Midbrain (tissue), 1 donor: ENCODE data around the gene CPN1.

Source experiments
- DNase-seq: peaks from one replicate; lab custom pipeline; 2025; lab: John Stamatoyannopoulos, UW

CPN1 gene

GRCh38 chr10:99996671-99997648 is 84.7 kb downstream of the CPN1 start:
- DNase-seq: no peak

DNA sequence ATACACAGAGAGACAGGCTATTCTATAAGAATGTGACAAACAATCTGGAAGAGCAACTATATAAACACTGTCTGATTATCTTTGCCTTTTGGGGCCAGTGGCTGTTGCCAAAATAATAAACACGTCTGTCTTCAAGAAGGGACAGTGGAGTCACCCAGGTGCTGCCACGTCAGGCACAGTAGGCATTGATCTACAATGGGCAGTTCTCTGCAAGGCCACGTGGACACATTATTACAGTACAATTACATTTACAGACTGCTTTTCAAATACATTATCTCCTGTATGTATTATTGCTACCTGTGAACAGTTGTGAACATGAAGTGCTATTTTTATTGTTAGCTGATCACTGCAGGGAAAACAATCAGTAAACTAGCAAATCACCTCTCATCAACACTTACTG is 86.0 kb downstream of the CPN1 start:
- DNase-seq: no peak

DNA sequence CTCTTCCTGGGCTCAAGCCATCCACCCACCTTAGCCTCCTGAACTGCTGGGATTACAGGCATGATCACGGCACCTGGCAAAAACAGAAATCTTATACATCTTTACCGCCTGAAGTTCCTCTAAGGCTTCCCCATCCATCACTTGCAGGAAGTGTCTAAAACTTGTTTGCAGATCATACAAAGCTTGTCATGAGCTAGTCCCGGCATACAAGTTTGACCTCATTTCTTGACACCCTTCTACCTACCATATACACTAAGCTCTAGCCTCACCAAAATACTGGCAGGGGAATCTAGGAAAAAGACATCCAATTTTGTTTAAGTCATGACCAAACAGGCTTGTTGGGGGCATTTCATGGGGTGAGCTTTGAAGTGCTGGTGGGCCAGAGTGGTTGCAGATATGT is 86.4 kb downstream of the CPN1 start:
- no peak for DNase-seq

- no peak for DNase-seq
These were observed 86.9 kb downstream of the CPN1 start for GRCh38 chr10:99994801-99995200.

- DNase-seq: no peak
These were observed 87.7 kb downstream of the CPN1 start for GRCh38 chr10:99993701-99994689.
